H9 (cell line): ENCODE data around the gene XCR1. TPM values are rescaled to one million over a fixed set of nuclear protein-coding genes. Genes with fewer than 3 reads are reported as not detected.

Experiments
- DNase-seq: peaks from one replicate; pipeline ENCODE4 v3.0.0-alpha.2; 2017
- H2AFZ ChIP-seq: one replicate; pipeline ENCODE4 v1.6.1; 2013; ENCODE audit warnings: mild to moderate bottlenecking, low read length, control low read depth, moderate library complexity
- H2AK5ac ChIP-seq: 2 replicates; pipeline ENCODE4 v1.6.1; 2013; ENCODE audit warnings: low read length, control low read depth, mixed read lengths; ENCODE audit not compliant: insufficient read length
- H2BK120ac ChIP-seq: one replicate; pipeline ENCODE4 v1.6.1; 2013; ENCODE audit warnings: low read depth, mild to moderate bottlenecking, low read length, control low read depth, inconsistent platforms; ENCODE audit not compliant: poor library complexity, severe bottlenecking
- H2BK12ac ChIP-seq: 2 replicates; pipeline ENCODE4 v1.6.1; 2013; ENCODE audit warnings: low read length, control low read depth, mixed read lengths, low read depth; ENCODE audit not compliant: insufficient read length
- H2BK15ac ChIP-seq: 2 replicates; pipeline ENCODE4 v1.6.1; 2013; ENCODE audit warnings: low read depth, low read length, control low read depth
- H2BK20ac ChIP-seq: one replicate; pipeline ENCODE4 v1.6.1; 2013; ENCODE audit warnings: low read depth, mild to moderate bottlenecking, low read length, control low read depth, inconsistent platforms; ENCODE audit not compliant: poor library complexity, severe bottlenecking
- H2BK5ac ChIP-seq: 2 replicates; pipeline ENCODE4 v1.6.1; 2013; ENCODE audit warnings: low read length, control low read depth, mixed read lengths; ENCODE audit not compliant: insufficient read length
- H3K14ac ChIP-seq: 2 replicates; pipeline ENCODE4 v1.6.1; 2013; ENCODE audit warnings: low read length, control low read depth; ENCODE audit not compliant: insufficient read depth
- H3K18ac ChIP-seq: 2 replicates; pipeline ENCODE4 v1.6.1; 2013; ENCODE audit warnings: low read depth, mild to moderate bottlenecking, mixed read lengths, low read length, control low read depth; ENCODE audit not compliant: insufficient read length
- H3K23ac ChIP-seq: 2 replicates; pipeline ENCODE4 v1.6.1; 2013; ENCODE audit warnings: low read length, control low read depth, mixed read lengths, low read depth; ENCODE audit not compliant: insufficient read length
- H3K23me2 ChIP-seq: 2 replicates; pipeline ENCODE4 v1.6.1; 2013; ENCODE audit warnings: low read depth, mild to moderate bottlenecking, mixed read lengths, low read length, control low read depth; ENCODE audit not compliant: insufficient read length, poor library complexity, severe bottlenecking
- H3K27ac ChIP-seq: 2 replicates; pipeline ENCODE4 v1.5.1; 2013; ENCODE audit warnings: low read length, control low read depth, mixed read lengths, low read depth; ENCODE audit not compliant: insufficient read length
- H3K27me3 ChIP-seq: 2 replicates; pipeline ENCODE4 v1.6.1; 2013; ENCODE audit warnings: low read length, control low read depth, inconsistent platforms; ENCODE audit not compliant: insufficient read depth
- H3K4ac ChIP-seq: 2 replicates; pipeline ENCODE4 v1.6.1; 2013; ENCODE audit warnings: low read depth, mild to moderate bottlenecking, control low read depth, inconsistent platforms, low read length, moderate library complexity
- H3K4me1 ChIP-seq: 2 replicates; pipeline ENCODE4 v1.6.1; 2013; ENCODE audit warnings: low read length, control low read depth, inconsistent platforms; ENCODE audit not compliant: insufficient read depth
- H3K4me2 ChIP-seq: 2 replicates; pipeline ENCODE4 v1.6.1; 2013; ENCODE audit warnings: low read length, control low read depth, mixed read lengths; ENCODE audit not compliant: insufficient read length, insufficient read depth
- H3K56ac ChIP-seq: 2 replicates; pipeline ENCODE4 v1.6.1; 2013; ENCODE audit warnings: low read depth, mild to moderate bottlenecking, mixed read lengths, low read length, control low read depth; ENCODE audit not compliant: insufficient read length
- H3K79me1 ChIP-seq: 2 replicates; pipeline ENCODE4 v1.6.1; 2013; ENCODE audit warnings: low read depth, mild to moderate bottlenecking, moderate library complexity, low read length, control low read depth, inconsistent platforms; ENCODE audit not compliant: insufficient read depth, poor library complexity, severe bottlenecking
- H3K79me2 ChIP-seq: 2 replicates; pipeline ENCODE4 v1.6.1; 2013; ENCODE audit warnings: low read length, control low read depth, inconsistent platforms; ENCODE audit not compliant: insufficient read depth
- H3K9ac ChIP-seq: 2 replicates; pipeline ENCODE4 v1.6.1; 2013; ENCODE audit warnings: low read length, control low read depth, mixed read lengths; ENCODE audit not compliant: insufficient read length; ENCODE audit errors: extremely low read depth
- H3K9me3 ChIP-seq: one replicate; pipeline ENCODE4 v1.6.1; 2013; ENCODE audit warnings: low read depth, low read length, inconsistent platforms; ENCODE audit not compliant: control insufficient read depth
- H3T11ph ChIP-seq: one replicate; pipeline ENCODE4 v1.6.1; 2013; ENCODE audit warnings: mild to moderate bottlenecking, low read length, control low read depth, inconsistent platforms
- H4K20me1 ChIP-seq: one replicate; pipeline ENCODE4 v1.6.1; 2013; ENCODE audit not compliant: control insufficient read depth, insufficient read length, insufficient read depth
- H4K5ac ChIP-seq: 2 replicates; pipeline ENCODE4 v1.6.1; 2013; ENCODE audit warnings: low read depth, mild to moderate bottlenecking, mixed read lengths, low read length, control low read depth; ENCODE audit not compliant: insufficient read length
- H4K8ac ChIP-seq: replicated peaks from 2 replicates; pipeline ENCODE4 v1.6.1; 2013; ENCODE audit warnings: low read length, control low read depth, mixed read lengths, low read depth; ENCODE audit not compliant: insufficient read length
- H4K91ac ChIP-seq: 2 replicates; pipeline ENCODE4 v1.6.1; 2013; ENCODE audit warnings: low read depth, mild to moderate bottlenecking, moderate library complexity, mixed read lengths, low read length, control low read depth; ENCODE audit not compliant: insufficient read length
- H3K27ac Mint-ChIP-seq, 3 experiments: 2 replicates in 2 of 3; 3 replicates in 1 of 3; pipeline ENCODE4 v1.8.0; 2020 to 2021; ENCODE audit warnings: mixed read lengths in 3 of 3, mild to moderate bottlenecking in 1 of 3, moderate library complexity in 1 of 3
- H3K27me3 Mint-ChIP-seq: 2 replicates; pipeline ENCODE4 v1.8.0; 2021; ENCODE audit warnings: low read depth, mild to moderate bottlenecking, moderate library complexity, mixed read lengths
- H3K36me3 Mint-ChIP-seq, 3 experiments: 2 replicates in 2 of 3; 3 replicates in 1 of 3; pipeline ENCODE4 v1.8.0; 2020 to 2021; ENCODE audit warnings: low read depth in 3 of 3, mixed read lengths in 3 of 3; ENCODE audit not compliant: insufficient read depth in 1 of 3
- H3K4me1 Mint-ChIP-seq, 2 experiments: 2 replicates each; pipeline ENCODE4 v1.8.0; 2020; ENCODE audit warnings: mixed read lengths in 2 of 2
- H3K4me3 Mint-ChIP-seq, 2 experiments: 2 replicates in 1 of 2; 3 replicates in 1 of 2; pipeline ENCODE4 v1.8.0; 2020 to 2021; ENCODE audit warnings: mild to moderate bottlenecking in 2 of 2, mixed read lengths in 2 of 2, moderate library complexity in 1 of 2
- H3K9me3 Mint-ChIP-seq, 2 experiments: 2 replicates in 1 of 2; 3 replicates in 1 of 2; pipeline ENCODE4 v1.8.0; 2020; ENCODE audit warnings: mild to moderate bottlenecking in 2 of 2, mixed read lengths in 2 of 2, moderate library complexity in 1 of 2
- CTCF ChIP-seq: fragments of 200-600 bp; sonication (generic); conservative IDR thresholded peaks from 3 replicates; pipeline ENCODE4 v1.8.0; 2021; ENCODE audit warnings: antibody characterized with exemption, mild to moderate bottlenecking
- WGBS: extraction: QIAGEN DNeasy Blood & Tissue Kit; methylation state at CpG from one replicate; pipeline ENCODE4 v1.1.7; 2013; ENCODE audit warnings: missing lambda C conversion rate, low lambda C conversion rate, mixed read lengths; ENCODE audit not compliant: insufficient read length; ENCODE audit errors: extremely low coverage; 5-methylcytosine and 5-hydroxymethylcytosine counted together
- total RNA-seq: library from RNA; stranded (reverse); gene quantifications from 2 replicates; pipeline ENCODE4 v1.2.1, GENCODE V29; 2021

The XCR1 gene
- total RNA-seq, 1 experiment from 2014 or later: not detected

- Mint-ChIP-seq H3K36me3 (no peaks in the 10 kb centered on the region), H3K27me3 (peaks cover 2% of the 10 kb centered on the region; the same call in 1 of the 2 replicates), H3K9me3 (no peaks in the 10 kb centered on the region), H3K4me3 (no peak overlapping the region), H3K4me1 (no peaks in the 10 kb centered on the region), H3K27ac (no peak overlapping the region)
- no peaks in the 10 kb centered on the region for H3K79me1 ChIP-seq
- no peak for DNase-seq
- no peak for TF ChIP-seq CTCF
- H3K79me2 ChIP-seq: no peaks in the 10 kb centered on the region
- H2AK5ac ChIP-seq: no peak overlapping the region
- H3K4me1 ChIP-seq: no peaks in the 10 kb centered on the region
- no peak overlapping the region for H3K23ac ChIP-seq
- no peaks in the 10 kb centered on the region for H3K23me2 ChIP-seq
- no peak overlapping the region for H3K27ac ChIP-seq
- no peak overlapping the region for H3K4ac ChIP-seq
- H4K8ac ChIP-seq: no peak overlapping the region
- H2BK5ac ChIP-seq: no peak overlapping the region
- H3K27me3 ChIP-seq: no peaks in the 10 kb centered on the region
- H4K20me1 ChIP-seq: no peaks in the 10 kb centered on the region
- H3T11ph ChIP-seq: no peak overlapping the region
- H4K5ac ChIP-seq: no peak overlapping the region
- WGBS: no CpG with 5 or more reads among the region's 2 CpGs
- no peaks in the 10 kb centered on the region for H3K9me3 ChIP-seq
- H2AFZ ChIP-seq: no peak overlapping the region
- no peak overlapping the region for H3K18ac ChIP-seq
- no peak overlapping the region for H2BK120ac ChIP-seq
- no peak overlapping the region for H2BK15ac ChIP-seq
- H4K91ac ChIP-seq: no peak overlapping the region
- H3K4me2 ChIP-seq: no peak overlapping the region
- H2BK20ac ChIP-seq: no peak overlapping the region
- H3K56ac ChIP-seq: no peak overlapping the region
- H2BK12ac ChIP-seq: no peak overlapping the region
- H3K14ac ChIP-seq: no peak overlapping the region
- no peak overlapping the region for H3K9ac ChIP-seq
Measured at GRCh38 chr3:46060551-46060950, 33.3 kb upstream of the XCR1 start.
